Suprapubic skin (tissue), 4 donors: ENCODE measurements around the gene CTRL.

Source experiments
- POLR2A ChIP-seq, 2 donors: fragments of 450-650 bp; IDR thresholded peaks; one replicate each; pipeline ENCODE4 v1.6.1; 2017; ENCODE audit warnings: antibody characterized with exemption in 2 of 2, mild to moderate bottlenecking in 2 of 2, moderate library complexity in 2 of 2
- POLR2AphosphoS5 ChIP-seq, 3 donors: sonication (generic); formaldehyde crosslinking; IDR thresholded peaks; one replicate each; pipeline ENCODE4 v1.6.1; 2017; ENCODE audit warnings: antibody characterized with exemption in 3 of 3
- TF ChIP-seq, protein P1 (sequence below), 2 donors: fragments of 200-600 bp in 1 of 2; fragments of 450-650 bp in 1 of 2; sonication (generic) in 1 of 2; IDR thresholded peaks; one replicate each; pipeline ENCODE4 v1.5.1; 2016 to 2019; ENCODE audit warnings: antibody characterized with exemption in 2 of 2, mild to moderate bottlenecking in 1 of 2, moderate library complexity in 1 of 2

GRCh38 chr16:67979955-67980678 is 48.5 kb upstream of the CTRL start, which contains the start of gene DPEP3:
- TF ChIP-seq, protein P1, sequence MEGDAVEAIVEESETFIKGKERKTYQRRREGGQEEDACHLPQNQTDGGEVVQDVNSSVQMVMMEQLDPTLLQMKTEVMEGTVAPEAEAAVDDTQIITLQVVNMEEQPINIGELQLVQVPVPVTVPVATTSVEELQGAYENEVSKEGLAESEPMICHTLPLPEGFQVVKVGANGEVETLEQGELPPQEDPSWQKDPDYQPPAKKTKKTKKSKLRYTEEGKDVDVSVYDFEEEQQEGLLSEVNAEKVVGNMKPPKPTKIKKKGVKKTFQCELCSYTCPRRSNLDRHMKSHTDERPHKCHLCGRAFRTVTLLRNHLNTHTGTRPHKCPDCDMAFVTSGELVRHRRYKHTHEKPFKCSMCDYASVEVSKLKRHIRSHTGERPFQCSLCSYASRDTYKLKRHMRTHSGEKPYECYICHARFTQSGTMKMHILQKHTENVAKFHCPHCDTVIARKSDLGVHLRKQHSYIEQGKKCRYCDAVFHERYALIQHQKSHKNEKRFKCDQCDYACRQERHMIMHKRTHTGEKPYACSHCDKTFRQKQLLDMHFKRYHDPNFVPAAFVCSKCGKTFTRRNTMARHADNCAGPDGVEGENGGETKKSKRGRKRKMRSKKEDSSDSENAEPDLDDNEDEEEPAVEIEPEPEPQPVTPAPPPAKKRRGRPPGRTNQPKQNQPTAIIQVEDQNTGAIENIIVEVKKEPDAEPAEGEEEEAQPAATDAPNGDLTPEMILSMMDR (IDR thresholded peaks at IDR 0.05): peak in 1 of 2 donors; percentile 16
- no peak for TF ChIP-seq POLR2A (IDR thresholded peaks at IDR 0.05)
- TF ChIP-seq POLR2AphosphoS5 (IDR thresholded peaks at IDR 0.05): no peak
